Liver (tissue), 9 donors: ENCODE measurements around the gene ABHD12B. TPM values are rescaled to one million over a fixed set of nuclear protein-coding genes. Genes with fewer than 3 reads are reported as not detected.

ENCODE experiments used
- DNase-seq: peaks from one replicate; pipeline ENCODE4 v3.0.0-alpha.2; 2017; ENCODE audit warnings: low spot score
- H3K27ac ChIP-seq, 2 donors: one replicate each; pipeline ENCODE4 v1.7.0; 2013; ENCODE audit warnings: inconsistent platforms in 2 of 2, low read length in 2 of 2, control low read depth in 1 of 2, low read depth in 1 of 2, mild to moderate bottlenecking in 1 of 2
- H3K27me3 ChIP-seq, 4 donors: one replicate each; pipeline versions ENCODE4 v1.6.1 to v1.7.0; 2013; ENCODE audit warnings: low read length in 3 of 4, inconsistent platforms in 1 of 4, mild to moderate bottlenecking in 1 of 4, moderate library complexity in 1 of 4; ENCODE audit not compliant: control insufficient read depth in 4 of 4, insufficient read depth in 4 of 4
- H3K36me3 ChIP-seq, 4 donors: one replicate each; pipeline versions ENCODE4 v1.6.1 to v1.7.0; 2013; ENCODE audit warnings: low read length in 3 of 4, mild to moderate bottlenecking in 3 of 4, low read depth in 1 of 4, moderate library complexity in 1 of 4; ENCODE audit not compliant: control insufficient read depth in 4 of 4, insufficient read depth in 3 of 4
- H3K4me1 ChIP-seq, 4 donors: one replicate each; pipeline versions ENCODE4 v1.6.1 to v1.7.0; 2013; ENCODE audit warnings: low read length in 3 of 4, mild to moderate bottlenecking in 3 of 4, moderate library complexity in 1 of 4; ENCODE audit not compliant: control insufficient read depth in 4 of 4, insufficient read depth in 4 of 4
- H3K4me3 ChIP-seq, 3 donors: one replicate each; pipeline versions ENCODE4 v1.6.1 to v1.7.0; 2013; ENCODE audit warnings: low read length in 3 of 3, control low read depth in 1 of 3, low read depth in 1 of 3, mild to moderate bottlenecking in 1 of 3
- H3K9ac ChIP-seq, 2 donors: one replicate each; pipeline ENCODE4 v1.7.0; 2013; ENCODE audit warnings: low read length in 2 of 2, mild to moderate bottlenecking in 2 of 2, moderate library complexity in 2 of 2, control low read depth in 1 of 2, low read depth in 1 of 2
- H3K9me3 ChIP-seq, 4 donors: one replicate each; pipeline versions ENCODE4 v1.6.1 to v1.7.0; 2013; ENCODE audit warnings: low read length in 3 of 4; ENCODE audit not compliant: control insufficient read depth in 4 of 4
- EGR1 ChIP-seq, 2 donors: IDR thresholded peaks; 2 replicates each; pipeline ENCODE4 v1.6.1; 2016 to 2018; ENCODE audit warnings: antibody characterized with exemption in 2 of 2, low read depth in 2 of 2
- FOXA1 ChIP-seq: IDR thresholded peaks from 2 replicates; pipeline ENCODE4 v1.6.1; 2016; ENCODE audit warnings: antibody characterized with exemption
- FOXA2 ChIP-seq: IDR thresholded peaks from 2 replicates; pipeline ENCODE4 v1.6.1; 2016; ENCODE audit warnings: antibody characterized with exemption
- GABPA ChIP-seq, 2 donors: IDR thresholded peaks in 1 of 2; conservative IDR thresholded peaks in 1 of 2; 2 replicates each; pipeline ENCODE4 v1.6.1; 2016; ENCODE audit warnings: antibody characterized with exemption in 2 of 2, mild to moderate bottlenecking in 1 of 2, moderate library complexity in 1 of 2
- HNF4A ChIP-seq, 2 donors: conservative IDR thresholded peaks; 2 replicates each; pipeline ENCODE4 v1.6.1; 2016; ENCODE audit warnings: antibody characterized with exemption in 2 of 2, mild to moderate bottlenecking in 2 of 2
- HNF4G ChIP-seq: IDR thresholded peaks from 2 replicates; pipeline ENCODE4 v1.6.1; 2016; ENCODE audit warnings: antibody characterized with exemption
- JUND ChIP-seq, 2 donors: IDR thresholded peaks; 2 replicates each; pipeline ENCODE4 v1.6.1; 2016; ENCODE audit warnings: antibody characterized with exemption in 2 of 2
- NR2F2 ChIP-seq: IDR thresholded peaks from 2 replicates; pipeline ENCODE4 v1.6.1; 2016; ENCODE audit warnings: antibody characterized with exemption
- RAD21 ChIP-seq, 2 donors: IDR thresholded peaks; 2 replicates each; pipeline ENCODE4 v1.6.1; 2016; ENCODE audit warnings: antibody characterized with exemption in 2 of 2, mild to moderate bottlenecking in 2 of 2
- RXRA ChIP-seq, 2 donors: IDR thresholded peaks; 2 replicates each; pipeline ENCODE4 v1.6.1; 2017 to 2018; ENCODE audit warnings: antibody characterized with exemption in 2 of 2, mild to moderate bottlenecking in 1 of 2
- SP1 ChIP-seq: IDR thresholded peaks from 2 replicates; pipeline ENCODE4 v1.6.1; 2018; ENCODE audit warnings: antibody characterized with exemption, mild to moderate bottlenecking
- TAF1 ChIP-seq: conservative IDR thresholded peaks from 2 replicates; pipeline ENCODE4 v1.6.1; 2016; ENCODE audit warnings: antibody characterized with exemption, mild to moderate bottlenecking
- YY1 ChIP-seq: IDR thresholded peaks from 2 replicates; pipeline ENCODE4 v1.6.1; 2016; ENCODE audit warnings: antibody characterized with exemption, mild to moderate bottlenecking
- WGBS: extraction: QIAGEN DNeasy Blood & Tissue Kit; methylation state at CpG from one replicate; pipeline ENCODE4 v1.1.7; 2013; 5-methylcytosine and 5-hydroxymethylcytosine counted together
- polyA plus RNA-seq, 2 donors: library from polyadenylated mRNA; stranded (reverse) in 1 of 2; unstranded in 1 of 2; fragments of 200-250 nt in 1 of 2; fragments of >200 nt in 1 of 2; fragmentation: Nextera tagmentation in 1 of 2; extraction: Ambion mirVana in 1 of 2; gene quantifications; one replicate each; pipeline versions ENCODE4 v1.2.1 to v1.2.3, GENCODE V29; 2013 to 2015
- total RNA-seq, 2 donors: library from RNA; depleted of rRNA; stranded (reverse); fragments of >200 nt; gene quantifications; one replicate each; pipeline ENCODE4 v1.2.3, GENCODE V29; 2014
- TF ChIP-seq, protein P1 (sequence below): IDR thresholded peaks from 2 replicates; pipeline ENCODE4 v1.6.1; 2016; ENCODE audit warnings: antibody characterized with exemption
- TF ChIP-seq, protein P2 (sequence below): IDR thresholded peaks from 2 replicates; pipeline ENCODE4 v1.6.1; 2016; ENCODE audit warnings: antibody characterized with exemption
- TF ChIP-seq, protein P3 (sequence below): fragments of 150-350 bp; IDR thresholded peaks from 2 replicates; pipeline ENCODE4 v1.5.1; 2017; ENCODE audit warnings: improper control_type of control experiment, low read depth, low read length; ENCODE audit not compliant: missing input control
- TF ChIP-seq, protein P4 (sequence below): IDR thresholded peaks from 2 replicates; pipeline ENCODE4 v1.6.1; 2016; ENCODE audit warnings: antibody characterized with exemption, mild to moderate bottlenecking
- TF ChIP-seq, protein P5 (sequence below): IDR thresholded peaks from 2 replicates; pipeline ENCODE4 v1.6.1; 2016; ENCODE audit warnings: antibody characterized with exemption
- donor health status: healthy.
- donor health status: healthy.
- donor health status: healthy.
- donor health status: healthy.
- donor health status: healthy.

Gene ABHD12B
- total and polyA plus RNA-seq, 4 donors, result 0.09 to 0.58 TPM; not detected in 2

GRCh38 chr14:50832935-50833630 lies 38.8 kb upstream of the ABHD12B start:
- no peak overlapping the region for H3K9ac ChIP-seq
- no peaks in the 10 kb centered on the region for H3K36me3 ChIP-seq
- no peaks in the 10 kb centered on the region for H3K9me3 ChIP-seq
- WGBS, result 71% methylated on average over 6 of the region's 6 CpGs
- H3K4me1 ChIP-seq, result peaks cover 0 to 28% (median 12%) of the 10 kb centered on the region in 4 donors
- H3K27ac ChIP-seq, result no peak overlapping the region
- H3K4me3 ChIP-seq, result no peak overlapping the region
- TF ChIP-seq FOXA2, result no peak
- TF ChIP-seq, protein P1, sequence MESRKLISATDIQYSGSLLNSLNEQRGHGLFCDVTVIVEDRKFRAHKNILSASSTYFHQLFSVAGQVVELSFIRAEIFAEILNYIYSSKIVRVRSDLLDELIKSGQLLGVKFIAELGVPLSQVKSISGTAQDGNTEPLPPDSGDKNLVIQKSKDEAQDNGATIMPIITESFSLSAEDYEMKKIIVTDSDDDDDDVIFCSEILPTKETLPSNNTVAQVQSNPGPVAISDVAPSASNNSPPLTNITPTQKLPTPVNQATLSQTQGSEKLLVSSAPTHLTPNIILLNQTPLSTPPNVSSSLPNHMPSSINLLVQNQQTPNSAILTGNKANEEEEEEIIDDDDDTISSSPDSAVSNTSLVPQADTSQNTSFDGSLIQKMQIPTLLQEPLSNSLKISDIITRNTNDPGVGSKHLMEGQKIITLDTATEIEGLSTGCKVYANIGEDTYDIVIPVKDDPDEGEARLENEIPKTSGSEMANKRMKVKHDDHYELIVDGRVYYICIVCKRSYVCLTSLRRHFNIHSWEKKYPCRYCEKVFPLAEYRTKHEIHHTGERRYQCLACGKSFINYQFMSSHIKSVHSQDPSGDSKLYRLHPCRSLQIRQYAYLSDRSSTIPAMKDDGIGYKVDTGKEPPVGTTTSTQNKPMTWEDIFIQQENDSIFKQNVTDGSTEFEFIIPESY, result no peak
- TF ChIP-seq, protein P2, sequence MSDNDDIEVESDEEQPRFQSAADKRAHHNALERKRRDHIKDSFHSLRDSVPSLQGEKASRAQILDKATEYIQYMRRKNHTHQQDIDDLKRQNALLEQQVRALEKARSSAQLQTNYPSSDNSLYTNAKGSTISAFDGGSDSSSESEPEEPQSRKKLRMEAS, result no peak
- no peak for TF ChIP-seq RAD21 (IDR thresholded peaks at IDR 0.05)
- no peak for TF ChIP-seq GABPA (IDR thresholded peaks at IDR 0.05 in 1 of 2, conservative IDR thresholded peaks at IDR 0.05 in 1 of 2)
- TF ChIP-seq HNF4G, result no peak
- no peak for TF ChIP-seq HNF4A (conservative IDR thresholded peaks at IDR 0.05)
- no peak for TF ChIP-seq EGR1 (IDR thresholded peaks at IDR 0.05; ENCODE audit: low read depth in 2 of 2)
- no peak for TF ChIP-seq SP1
- TF ChIP-seq JUND (IDR thresholded peaks at IDR 0.05), result no peak
- TF ChIP-seq RXRA (IDR thresholded peaks at IDR 0.05), result no peak
- TF ChIP-seq FOXA1, result no peak
- no peak for TF ChIP-seq YY1
- TF ChIP-seq, protein P3, sequence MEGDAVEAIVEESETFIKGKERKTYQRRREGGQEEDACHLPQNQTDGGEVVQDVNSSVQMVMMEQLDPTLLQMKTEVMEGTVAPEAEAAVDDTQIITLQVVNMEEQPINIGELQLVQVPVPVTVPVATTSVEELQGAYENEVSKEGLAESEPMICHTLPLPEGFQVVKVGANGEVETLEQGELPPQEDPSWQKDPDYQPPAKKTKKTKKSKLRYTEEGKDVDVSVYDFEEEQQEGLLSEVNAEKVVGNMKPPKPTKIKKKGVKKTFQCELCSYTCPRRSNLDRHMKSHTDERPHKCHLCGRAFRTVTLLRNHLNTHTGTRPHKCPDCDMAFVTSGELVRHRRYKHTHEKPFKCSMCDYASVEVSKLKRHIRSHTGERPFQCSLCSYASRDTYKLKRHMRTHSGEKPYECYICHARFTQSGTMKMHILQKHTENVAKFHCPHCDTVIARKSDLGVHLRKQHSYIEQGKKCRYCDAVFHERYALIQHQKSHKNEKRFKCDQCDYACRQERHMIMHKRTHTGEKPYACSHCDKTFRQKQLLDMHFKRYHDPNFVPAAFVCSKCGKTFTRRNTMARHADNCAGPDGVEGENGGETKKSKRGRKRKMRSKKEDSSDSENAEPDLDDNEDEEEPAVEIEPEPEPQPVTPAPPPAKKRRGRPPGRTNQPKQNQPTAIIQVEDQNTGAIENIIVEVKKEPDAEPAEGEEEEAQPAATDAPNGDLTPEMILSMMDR, result no peak
- TF ChIP-seq, protein P4, sequence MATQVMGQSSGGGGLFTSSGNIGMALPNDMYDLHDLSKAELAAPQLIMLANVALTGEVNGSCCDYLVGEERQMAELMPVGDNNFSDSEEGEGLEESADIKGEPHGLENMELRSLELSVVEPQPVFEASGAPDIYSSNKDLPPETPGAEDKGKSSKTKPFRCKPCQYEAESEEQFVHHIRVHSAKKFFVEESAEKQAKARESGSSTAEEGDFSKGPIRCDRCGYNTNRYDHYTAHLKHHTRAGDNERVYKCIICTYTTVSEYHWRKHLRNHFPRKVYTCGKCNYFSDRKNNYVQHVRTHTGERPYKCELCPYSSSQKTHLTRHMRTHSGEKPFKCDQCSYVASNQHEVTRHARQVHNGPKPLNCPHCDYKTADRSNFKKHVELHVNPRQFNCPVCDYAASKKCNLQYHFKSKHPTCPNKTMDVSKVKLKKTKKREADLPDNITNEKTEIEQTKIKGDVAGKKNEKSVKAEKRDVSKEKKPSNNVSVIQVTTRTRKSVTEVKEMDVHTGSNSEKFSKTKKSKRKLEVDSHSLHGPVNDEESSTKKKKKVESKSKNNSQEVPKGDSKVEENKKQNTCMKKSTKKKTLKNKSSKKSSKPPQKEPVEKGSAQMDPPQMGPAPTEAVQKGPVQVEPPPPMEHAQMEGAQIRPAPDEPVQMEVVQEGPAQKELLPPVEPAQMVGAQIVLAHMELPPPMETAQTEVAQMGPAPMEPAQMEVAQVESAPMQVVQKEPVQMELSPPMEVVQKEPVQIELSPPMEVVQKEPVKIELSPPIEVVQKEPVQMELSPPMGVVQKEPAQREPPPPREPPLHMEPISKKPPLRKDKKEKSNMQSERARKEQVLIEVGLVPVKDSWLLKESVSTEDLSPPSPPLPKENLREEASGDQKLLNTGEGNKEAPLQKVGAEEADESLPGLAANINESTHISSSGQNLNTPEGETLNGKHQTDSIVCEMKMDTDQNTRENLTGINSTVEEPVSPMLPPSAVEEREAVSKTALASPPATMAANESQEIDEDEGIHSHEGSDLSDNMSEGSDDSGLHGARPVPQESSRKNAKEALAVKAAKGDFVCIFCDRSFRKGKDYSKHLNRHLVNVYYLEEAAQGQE, result no peak
- TF ChIP-seq TAF1, result no peak
- TF ChIP-seq NR2F2, result no peak
- TF ChIP-seq, protein P5, sequence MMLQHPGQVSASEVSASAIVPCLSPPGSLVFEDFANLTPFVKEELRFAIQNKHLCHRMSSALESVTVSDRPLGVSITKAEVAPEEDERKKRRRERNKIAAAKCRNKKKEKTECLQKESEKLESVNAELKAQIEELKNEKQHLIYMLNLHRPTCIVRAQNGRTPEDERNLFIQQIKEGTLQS, result no peak
- DNase-seq, result no peak
- H3K27me3 ChIP-seq, result no peaks in the 10 kb centered on the region
